Panc1 (cell line): ENCODE data around the gene ABHD11. TPM values are rescaled to one million over a fixed set of nuclear protein-coding genes. Genes with fewer than 3 reads are reported as not detected.

Experiments
- ATAC-seq: fragments of 200-7000 bp; cut with Tn5 transposase; 2 replicates; pipeline ENCODE4 v1.9.1; 2020; ENCODE audit warnings: mild to moderate bottlenecking, moderate library complexity
- BruUV-seq: library from RNA; stranded (reverse); fragments of 400-500 nt; replicated peaks from 2 replicates; lab custom pipeline; 2021; lab: Mats Ljungman, UMichigan
- CTCF ChIA-PET: fragments of 300-600 bp; sonication (Branson Sonifier 250); formaldehyde crosslinking; loops from one replicate; lab custom pipeline; 2022; ENCODE audit warnings: antibody characterized with exemption; lab: Charles Lee
- POLR2A ChIA-PET: fragments of 300-600 bp; sonication (Branson Sonifier 250); formaldehyde crosslinking; loops from one replicate; lab custom pipeline; 2022; ENCODE audit warnings: antibody characterized with exemption; lab: Charles Lee
- DNase-seq: peaks from one replicate; pipeline ENCODE4 v3.0.0-alpha.2; 2010; ENCODE audit warnings: low read depth, low spot score
- H3K27ac ChIP-seq: 2 replicates; pipeline ENCODE4 v1.5.1; 2011; ENCODE audit warnings: mild to moderate bottlenecking, low read length, inconsistent platforms
- H3K27me3 ChIP-seq: fragments of 200-500 bp; sonication (Bioruptor generic); 2 replicates; pipeline ENCODE4 v1.6.0; 2014; ENCODE audit warnings: low read length, inconsistent platforms; ENCODE audit not compliant: control insufficient read depth, insufficient read depth
- H3K36me3 ChIP-seq: fragments of 200-500 bp; sonication (Bioruptor generic); 2 replicates; pipeline ENCODE4 v1.5.1; 2014; ENCODE audit warnings: inconsistent platforms, mild to moderate bottlenecking, low read length, moderate library complexity; ENCODE audit not compliant: control insufficient read depth, insufficient read depth
- H3K4me1 ChIP-seq: 2 replicates; pipeline ENCODE4 v1.5.1; 2011; ENCODE audit warnings: inconsistent platforms, mild to moderate bottlenecking, low read length, moderate library complexity; ENCODE audit not compliant: control insufficient read depth, insufficient read depth
- H3K4me3 ChIP-seq, 2 experiments: 2 replicates each; pipeline ENCODE4 v1.5.1; 2011 to 2012; ENCODE audit warnings: low read depth in 2 of 2, low read length in 2 of 2, mild to moderate bottlenecking in 2 of 2, inconsistent platforms in 1 of 2, moderate library complexity in 1 of 2
- H3K9me3 ChIP-seq: fragments of 200-500 bp; sonication (Bioruptor generic); 2 replicates; pipeline ENCODE4 v1.5.1; 2014; ENCODE audit warnings: low read depth, mild to moderate bottlenecking, inconsistent platforms, low read length, moderate library complexity; ENCODE audit not compliant: control insufficient read depth, insufficient read depth
- POLR2AphosphoS5 ChIP-seq: IDR thresholded peaks from 2 replicates; pipeline ENCODE4 v1.6.1; 2012; ENCODE audit warnings: mild to moderate bottlenecking, low read depth, low read length, moderate library complexity
- REST ChIP-seq, 2 experiments: IDR thresholded peaks; 2 replicates each; pipeline ENCODE4 v1.6.1; 2011 to 2012; ENCODE audit warnings: low read depth in 2 of 2, control low read depth in 1 of 2, low read length in 1 of 2, mild to moderate bottlenecking in 1 of 2, moderate library complexity in 1 of 2; ENCODE audit not compliant: insufficient read depth in 1 of 2
- SIN3A ChIP-seq: IDR thresholded peaks from 2 replicates; pipeline ENCODE4 v1.6.1; 2012; ENCODE audit warnings: low read depth, mild to moderate bottlenecking, low read length, moderate library complexity, borderline replicate concordance; ENCODE audit not compliant: insufficient read depth
- TCF7L2 ChIP-seq: IDR thresholded peaks from 2 replicates; pipeline ENCODE4 v1.6.1; 2011; ENCODE audit warnings: mild to moderate bottlenecking, low read depth, low read length, inconsistent platforms
- in situ Hi-C: cut with HindIII; loops from 2 replicates; pipeline ENCODE4 v1.10.0; 2016; ENCODE audit warnings: low sequenced_read_pairs, low pct_unique_long_range_greater_than_20kb
- intact Hi-C: fragments of 100-400 bp; cut with micrococcal nuclease; formaldehyde crosslinking; loops from one replicate; pipeline ENCODE4 v1.10.0; 2022; ENCODE audit not compliant: unreplicated experiment
- total RNA-seq: library from RNA; stranded (reverse); gene quantifications from one replicate; pipeline ENCODE4 v1.2.1, GENCODE V29; 2021; ENCODE audit not compliant: unreplicated experiment
- TF ChIP-seq, protein P1 (sequence below): fragments of 450-650 bp; IDR thresholded peaks from 2 replicates; pipeline ENCODE4 v1.5.1; 2017; ENCODE audit warnings: mild to moderate bottlenecking

The ABHD11 gene
- total RNA-seq, 1 experiment from 2014 or later: 54.2 TPM

- in situ Hi-C loops: no loop called here
- H3K4me1 ChIP-seq: peaks cover 26% of the 10 kb centered on the region
- no peak overlapping the region for H3K4me3 ChIP-seq
- peaks cover 11% of the 10 kb centered on the region for H3K36me3 ChIP-seq
- H3K27ac ChIP-seq: no peak overlapping the region
- H3K27me3 ChIP-seq: no peaks in the 10 kb centered on the region
- CTCF ChIA-PET: interaction anchor here (0.5 to 3.2 kb wide), 2 partner anchors 12 to 29 kb away, joined by 3 to 10 read pairs; no protein-coding TSS in a partner anchor
- POLR2A ChIA-PET: interaction anchor here (0.6 kb wide), 1 partner anchor 12 kb away, joined by 5 read pairs; no protein-coding TSS in a partner anchor
- no peak for TF ChIP-seq SIN3A
- no peak for TF ChIP-seq POLR2AphosphoS5
- TF ChIP-seq TCF7L2: no peak
- TF ChIP-seq REST (IDR thresholded peaks at IDR 0.05; ENCODE audit: insufficient read depth in 1 of 2, low read depth in 2 of 2, low read length in 1 of 2): no peak
- TF ChIP-seq, protein P1, sequence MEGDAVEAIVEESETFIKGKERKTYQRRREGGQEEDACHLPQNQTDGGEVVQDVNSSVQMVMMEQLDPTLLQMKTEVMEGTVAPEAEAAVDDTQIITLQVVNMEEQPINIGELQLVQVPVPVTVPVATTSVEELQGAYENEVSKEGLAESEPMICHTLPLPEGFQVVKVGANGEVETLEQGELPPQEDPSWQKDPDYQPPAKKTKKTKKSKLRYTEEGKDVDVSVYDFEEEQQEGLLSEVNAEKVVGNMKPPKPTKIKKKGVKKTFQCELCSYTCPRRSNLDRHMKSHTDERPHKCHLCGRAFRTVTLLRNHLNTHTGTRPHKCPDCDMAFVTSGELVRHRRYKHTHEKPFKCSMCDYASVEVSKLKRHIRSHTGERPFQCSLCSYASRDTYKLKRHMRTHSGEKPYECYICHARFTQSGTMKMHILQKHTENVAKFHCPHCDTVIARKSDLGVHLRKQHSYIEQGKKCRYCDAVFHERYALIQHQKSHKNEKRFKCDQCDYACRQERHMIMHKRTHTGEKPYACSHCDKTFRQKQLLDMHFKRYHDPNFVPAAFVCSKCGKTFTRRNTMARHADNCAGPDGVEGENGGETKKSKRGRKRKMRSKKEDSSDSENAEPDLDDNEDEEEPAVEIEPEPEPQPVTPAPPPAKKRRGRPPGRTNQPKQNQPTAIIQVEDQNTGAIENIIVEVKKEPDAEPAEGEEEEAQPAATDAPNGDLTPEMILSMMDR: no peak
- DNase-seq (no peak), ATAC-seq (no peak)
- H3K9me3 ChIP-seq: no peaks in the 10 kb centered on the region
- intact Hi-C loops: no loop called here
- no TSS peak for BruUV-seq
Observed at GRCh38 chr7:73696372-73696771, 42.2 kb downstream of the ABHD11 start.

- no TSS peak for BruUV-seq
- H3K9me3 ChIP-seq: no peaks in the 10 kb centered on the region
- H3K36me3 ChIP-seq: peaks cover 29% of the 10 kb centered on the region
- no peaks in the 10 kb centered on the region for H3K4me1 ChIP-seq
- H3K27ac ChIP-seq: no peak overlapping the region
- intact Hi-C loops (no loop called here), in situ Hi-C loops (no loop called here)
- H3K4me3 ChIP-seq: no peak overlapping the region
- ATAC-seq (no peak), DNase-seq (no peak)
- CTCF ChIA-PET: no interaction called here
- POLR2A ChIA-PET: no interaction called here
- H3K27me3 ChIP-seq: no peaks in the 10 kb centered on the region
- TF ChIP-seq REST (IDR thresholded peaks at IDR 0.05; ENCODE audit: insufficient read depth in 1 of 2, low read depth in 2 of 2, low read length in 1 of 2) (no peak), POLR2AphosphoS5 (no peak), SIN3A (no peak)
Observed at GRCh38 chr7:73690646-73691045, 48.0 kb downstream of the ABHD11 start.
